Measurements from ENCODE around the gene TFF3.

The TFF3 gene

DNA sequence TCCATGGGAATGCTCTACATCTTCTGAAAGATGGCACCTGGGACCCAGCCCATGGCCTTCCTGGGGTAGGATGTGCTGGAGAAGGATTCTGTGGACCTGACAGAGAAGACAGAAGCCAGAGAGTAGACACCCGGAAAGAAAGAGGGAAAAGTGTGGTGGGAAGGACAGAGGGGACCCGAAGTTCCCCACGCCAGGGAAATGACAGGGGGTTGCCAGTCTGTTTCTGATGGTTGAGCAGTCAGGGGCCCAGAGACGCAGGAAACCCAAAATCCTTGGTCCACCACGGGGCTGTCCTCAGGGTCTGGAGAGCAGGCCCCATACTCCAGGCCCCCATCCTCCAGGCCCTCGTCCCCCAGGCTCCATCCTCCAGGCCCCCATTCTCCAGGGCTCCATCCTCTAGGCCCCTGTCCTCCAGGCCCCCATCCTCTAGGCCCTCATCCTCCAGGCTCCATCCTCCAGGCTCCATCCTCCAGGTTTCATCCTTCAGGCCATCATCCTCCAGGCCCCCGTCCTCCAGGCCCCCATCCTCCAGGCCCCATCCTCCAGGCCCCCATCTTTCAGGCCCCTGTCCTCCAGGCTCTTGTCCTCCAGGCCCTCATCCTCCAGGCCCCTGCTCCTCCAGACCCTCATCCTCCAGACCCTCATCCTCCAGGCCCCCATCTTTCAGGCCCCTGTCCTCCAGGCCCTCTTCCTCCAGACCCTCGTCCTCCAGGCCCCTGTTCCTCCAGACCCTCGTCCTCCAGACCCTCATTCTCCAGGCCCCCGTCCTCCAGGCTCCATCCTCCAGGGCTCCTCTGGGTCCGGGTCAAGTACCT lies 36.6 kb upstream of the TFF3 start:
- TF ChIP-seq CTCF (IDR thresholded peaks at IDR 0.05; ENCODE audit: low read depth, low read length): no peak
- no peak overlapping the region for H3K4me3 ChIP-seq (replicated peaks in 1 of 2; ENCODE audit: low read depth in 2 of 2, low read length in 2 of 2)
- DNase-seq (ENCODE audit: low read depth in 2 of 2): no peak

DNA sequence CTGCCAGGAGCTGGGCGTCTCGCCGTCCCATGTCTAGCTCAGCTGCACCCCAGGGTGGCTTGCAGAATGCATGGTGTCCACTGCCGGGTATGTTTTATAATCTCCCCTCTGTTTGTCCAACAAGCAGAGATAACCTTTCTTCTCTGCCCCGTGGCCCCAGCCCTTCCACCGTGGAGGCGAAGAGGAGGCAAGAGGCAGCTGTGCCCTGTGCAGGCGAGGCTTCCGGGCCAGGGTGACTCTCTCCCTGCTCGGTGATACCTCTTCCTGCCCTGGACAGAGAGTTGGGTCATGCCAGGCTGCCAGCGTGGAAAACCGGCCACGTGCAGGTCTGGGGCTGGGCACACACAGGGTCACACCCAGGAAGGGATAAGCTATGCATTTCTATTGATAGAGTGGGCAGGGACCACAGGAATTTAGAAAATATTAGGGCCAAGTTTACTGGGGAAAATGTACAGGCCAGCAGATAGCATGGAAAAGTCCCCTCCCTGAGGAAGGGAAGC lies 35.8 kb upstream of the TFF3 start, which contains the start of gene TFF2:
TSS of gene TFF2 (minus strand) at position 68 of the 500 bp plus-strand sequence. CDS start at position 31, 37 bp downstream.
- H3K4me3 ChIP-seq (replicated peaks in 1 of 2; ENCODE audit: low read depth in 2 of 2, low read length in 2 of 2): no peak within 1 kb of the TSS
- TF ChIP-seq CTCF (IDR thresholded peaks at IDR 0.05; ENCODE audit: low read depth, low read length): no peak
- no peak for DNase-seq (ENCODE audit: low read depth in 2 of 2)

DNA sequence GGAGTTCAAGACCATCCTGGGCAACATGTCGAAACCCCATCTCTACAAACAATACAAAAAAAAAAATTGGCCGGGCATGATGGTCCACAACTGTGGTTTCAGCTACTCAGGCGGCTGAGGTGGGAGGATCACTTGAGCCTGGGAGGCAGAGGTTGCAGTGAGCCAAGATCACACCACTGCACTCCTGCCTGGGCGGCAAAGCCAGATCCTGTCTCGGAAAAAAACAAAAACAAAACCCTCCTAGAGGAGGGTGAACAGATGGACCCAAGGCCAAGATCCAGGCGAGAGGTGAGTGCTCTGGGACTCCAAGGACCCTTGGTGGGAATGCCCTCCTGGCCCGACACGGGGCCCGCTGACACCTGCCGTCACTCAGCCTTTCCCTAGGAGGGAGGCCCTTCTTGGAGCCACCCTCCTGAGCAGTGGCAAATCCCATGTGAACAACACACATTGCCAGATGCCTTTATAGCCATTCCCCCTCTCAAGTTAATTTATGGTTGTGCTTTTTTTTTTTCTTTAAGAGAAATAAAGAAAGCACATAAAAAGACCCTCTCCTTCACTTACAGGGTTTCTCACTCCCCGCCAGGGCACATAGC lies 35.2 kb upstream of the TFF3 start:
- DNase-seq (ENCODE audit: low read depth in 2 of 2): no peak
- no peak for TF ChIP-seq CTCF (IDR thresholded peaks at IDR 0.05; ENCODE audit: low read depth, low read length)
- no peak overlapping the region for H3K4me3 ChIP-seq (replicated peaks in 1 of 2; ENCODE audit: low read depth in 2 of 2, low read length in 2 of 2)

- no peak for TF ChIP-seq CTCF (IDR thresholded peaks at IDR 0.05; ENCODE audit: low read depth, low read length)
- DNase-seq (ENCODE audit: low read depth in 2 of 2): no peak
- no peak overlapping the region for H3K4me3 ChIP-seq (replicated peaks in 1 of 2; ENCODE audit: low read depth in 2 of 2, low read length in 2 of 2)
Observed at GRCh38 chr21:42349420-42350317, 34.5 kb upstream of the TFF3 start.

- DNase-seq (ENCODE audit: low read depth in 2 of 2): no peak
- no peak for TF ChIP-seq CTCF (IDR thresholded peaks at IDR 0.05; ENCODE audit: low read depth, low read length)
Observed at GRCh38 chr21:42348762-42349161, 33.6 kb upstream of the TFF3 start.

DNA sequence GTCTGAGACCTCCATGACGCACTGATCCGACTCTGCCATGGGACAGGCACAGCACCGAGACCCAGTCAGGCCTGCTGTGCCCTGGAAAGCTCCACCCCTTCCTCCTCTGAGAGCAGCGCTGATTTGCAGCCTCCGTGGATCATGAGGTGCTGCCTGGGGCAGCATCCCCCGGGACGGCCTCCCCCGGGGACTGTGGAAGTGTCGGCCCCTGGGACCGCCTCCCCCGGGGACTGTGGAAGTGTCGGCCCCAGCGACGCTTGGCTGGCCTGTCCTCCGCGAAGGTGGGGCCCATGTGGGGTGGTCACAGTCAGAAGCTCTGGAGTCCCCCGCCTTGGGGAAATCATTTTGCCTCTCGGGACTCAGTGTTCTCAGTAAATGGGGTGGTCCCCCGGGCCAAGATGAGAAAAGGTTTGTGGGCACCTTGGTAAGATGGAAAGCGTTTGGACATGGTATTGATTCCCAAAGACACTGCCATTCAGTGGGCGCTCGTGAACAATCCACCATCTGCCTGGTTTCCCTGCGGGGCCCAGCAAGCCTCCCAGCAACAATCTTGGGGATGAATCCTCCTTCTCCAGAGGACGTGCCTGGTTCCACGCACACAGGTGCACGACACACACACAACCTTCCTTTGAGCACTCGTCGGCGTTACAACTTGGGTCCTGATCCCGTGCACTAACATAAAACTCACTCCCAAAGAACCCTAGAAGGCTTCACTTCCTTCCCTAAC lies 32.6 kb upstream of the TFF3 start:
- H3K4me3 ChIP-seq (replicated peaks in 1 of 2; ENCODE audit: low read depth in 2 of 2, low read length in 2 of 2): no peak overlapping the region
- no peak for DNase-seq (ENCODE audit: low read depth in 2 of 2)
- no peak for TF ChIP-seq CTCF (IDR thresholded peaks at IDR 0.05; ENCODE audit: low read depth, low read length)

More at GRCh38 chr21:42348762-42349161, 33.6 kb upstream of the TFF3 start:
- no peak overlapping the region for H3K4me3 ChIP-seq (replicated peaks in 1 of 2; ENCODE audit: low read depth in 2 of 2, low read length in 2 of 2)
